Mucosa of rectum (tissue), 2 donors: ENCODE measurements around the gene BMERB1.

ENCODE experiments used
- H3K27ac ChIP-seq, 2 donors: one replicate each; pipeline ENCODE4 v1.7.0; 2013; ENCODE audit warnings: inconsistent platforms in 2 of 2, low read depth in 2 of 2, low read length in 2 of 2
- H3K27me3 ChIP-seq, 2 donors: one replicate each; pipeline ENCODE4 v1.7.0; 2013; ENCODE audit warnings: low read length in 2 of 2; ENCODE audit not compliant: control insufficient read depth in 2 of 2, insufficient read depth in 2 of 2
- H3K36me3 ChIP-seq, 2 donors: one replicate each; pipeline ENCODE4 v1.7.0; 2013; ENCODE audit warnings: low read length in 2 of 2; ENCODE audit not compliant: control insufficient read depth in 2 of 2, insufficient read depth in 2 of 2
- H3K4me1 ChIP-seq, 2 donors: one replicate each; pipeline ENCODE4 v1.7.0; 2013; ENCODE audit warnings: low read length in 2 of 2, mild to moderate bottlenecking in 1 of 2; ENCODE audit not compliant: control insufficient read depth in 2 of 2, insufficient read depth in 2 of 2
- H3K4me3 ChIP-seq, 2 donors: one replicate each; pipeline ENCODE4 v1.7.0; 2013; ENCODE audit warnings: low read length in 2 of 2
- H3K9ac ChIP-seq, 2 donors: one replicate each; pipeline ENCODE4 v1.7.0; 2013; ENCODE audit warnings: low read length in 2 of 2, low read depth in 1 of 2, mild to moderate bottlenecking in 1 of 2
- H3K9me3 ChIP-seq, 2 donors: one replicate each; pipeline ENCODE4 v1.7.0; 2013; ENCODE audit warnings: low read length in 2 of 2; ENCODE audit not compliant: control insufficient read depth in 2 of 2
- donor health status: healthy.
- donor health status: Normal muscosa, but diverticular disease.

The BMERB1 gene

GRCh38 chr16:15482068-15482747, 47.8 kb downstream of the BMERB1 start:
- Histone ChIP-seq H3K9me3 (no peaks in the 10 kb centered on the region), H3K27ac (no peak overlapping the region), H3K36me3 (no peaks in the 10 kb centered on the region), H3K4me3 (no peak overlapping the region), H3K4me1 (no peaks in the 10 kb centered on the region), H3K9ac (no peak overlapping the region), H3K27me3 (no peaks in the 10 kb centered on the region)

GRCh38 chr16:15482748-15483298, 48.4 kb downstream of the BMERB1 start:
- Histone ChIP-seq H3K27ac (no peak overlapping the region), H3K27me3 (no peaks in the 10 kb centered on the region)

DNA sequence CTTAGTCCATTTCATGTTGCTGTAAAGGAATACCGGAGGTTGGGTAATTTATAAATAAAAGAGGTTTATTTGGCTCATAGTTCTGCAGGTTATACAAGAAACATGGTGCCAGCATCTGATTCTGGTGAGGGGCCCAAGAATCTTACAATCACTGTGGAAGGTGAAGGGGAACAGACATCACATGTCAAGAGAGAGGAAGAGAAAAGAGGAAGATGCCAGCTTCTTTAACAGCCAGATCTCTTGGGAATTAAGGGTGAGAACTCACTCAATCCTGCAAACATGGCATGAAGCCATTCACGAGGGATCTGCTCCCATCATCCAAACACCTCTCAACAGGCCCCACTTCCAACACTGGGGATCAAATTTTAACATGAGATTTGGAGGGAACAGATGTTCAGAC, 49.5 kb downstream of the BMERB1 start:
- no peak overlapping the region for H3K4me3 ChIP-seq
- no peaks in the 10 kb centered on the region for H3K9me3 ChIP-seq
- no peak overlapping the region for H3K9ac ChIP-seq
- H3K27me3 ChIP-seq, result no peaks in the 10 kb centered on the region
- no peak overlapping the region for H3K27ac ChIP-seq
- H3K4me1 ChIP-seq, result peaks cover 0 to under 1% of the 10 kb centered on the region in 2 donors
- H3K36me3 ChIP-seq, result no peaks in the 10 kb centered on the region

More at GRCh38 chr16:15482748-15483298, 48.4 kb downstream of the BMERB1 start:
- Histone ChIP-seq H3K9me3 (no peaks in the 10 kb centered on the region), H3K4me3 (no peak overlapping the region), H3K9ac (no peak overlapping the region), H3K4me1 (no peaks in the 10 kb centered on the region), H3K36me3 (no peaks in the 10 kb centered on the region)

- Histone ChIP-seq H3K4me1 (peaks cover 0 to 5% of the 10 kb centered on the region in 2 donors), H3K4me3 (no peak overlapping the region), H3K36me3 (no peaks in the 10 kb centered on the region), H3K9me3 (no peaks in the 10 kb centered on the region), H3K27ac (no peak overlapping the region), H3K27me3 (no peaks in the 10 kb centered on the region), H3K9ac (no peak overlapping the region)
Observed at GRCh38 chr16:15484662-15485061, 50.3 kb downstream of the BMERB1 start.

- Histone ChIP-seq H3K9ac (no peak overlapping the region), H3K27ac (no peak overlapping the region), H3K27me3 (no peaks in the 10 kb centered on the region), H3K4me3 (no peak overlapping the region), H3K9me3 (no peaks in the 10 kb centered on the region), H3K36me3 (no peaks in the 10 kb centered on the region), H3K4me1 (peaks cover 0 to 5% of the 10 kb centered on the region in 2 donors)
Observed at GRCh38 chr16:15485175-15485574, 50.8 kb downstream of the BMERB1 start.

GRCh38 chr16:15486661-15487060, 52.3 kb downstream of the BMERB1 start:
- H3K9ac ChIP-seq, result no peak overlapping the region
- H3K27ac ChIP-seq, result no peak overlapping the region
- H3K4me3 ChIP-seq, result no peak overlapping the region
- peaks cover 0 to 5% of the 10 kb centered on the region in 2 donors for H3K4me1 ChIP-seq
- H3K9me3 ChIP-seq, result no peaks in the 10 kb centered on the region
- H3K36me3 ChIP-seq, result no peaks in the 10 kb centered on the region
- H3K27me3 ChIP-seq, result no peaks in the 10 kb centered on the region

GRCh38 chr16:15487336-15488284, 53.2 kb downstream of the BMERB1 start:
- Histone ChIP-seq H3K27me3 (no peaks in the 10 kb centered on the region), H3K9me3 (no peaks in the 10 kb centered on the region), H3K4me3 (no peak overlapping the region), H3K4me1 (peaks cover 0 to 5% of the 10 kb centered on the region in 2 donors), H3K27ac (no peak overlapping the region), H3K9ac (no peak overlapping the region), H3K36me3 (no peaks in the 10 kb centered on the region)

DNA sequence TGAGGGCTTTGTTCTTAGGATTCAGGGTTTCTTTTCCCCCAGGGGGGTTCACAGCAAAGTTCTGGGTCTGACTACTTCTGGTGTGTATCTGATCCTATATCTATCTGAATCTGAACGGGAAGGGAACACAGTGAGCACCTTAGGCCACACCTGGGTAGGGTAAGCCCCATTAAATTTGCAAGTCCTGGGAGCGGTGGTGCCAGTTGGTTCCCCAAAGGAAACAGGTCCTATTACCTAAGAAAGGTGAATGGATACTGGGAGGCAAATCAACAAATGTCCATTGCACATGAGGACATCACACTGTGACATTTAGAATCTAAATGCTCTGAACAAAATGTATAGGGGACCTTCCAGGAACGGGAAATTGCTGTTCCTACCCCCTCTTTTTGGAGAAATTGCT, 54.6 kb downstream of the BMERB1 start:
- Histone ChIP-seq H3K4me3 (no peak overlapping the region), H3K4me1 (peaks cover 0 to 5% of the 10 kb centered on the region in 2 donors), H3K27me3 (no peaks in the 10 kb centered on the region), H3K36me3 (no peaks in the 10 kb centered on the region), H3K9me3 (no peaks in the 10 kb centered on the region), H3K9ac (no peak overlapping the region), H3K27ac (peak overlapping the region in 1 of 2 donors; percentile 40)

DNA sequence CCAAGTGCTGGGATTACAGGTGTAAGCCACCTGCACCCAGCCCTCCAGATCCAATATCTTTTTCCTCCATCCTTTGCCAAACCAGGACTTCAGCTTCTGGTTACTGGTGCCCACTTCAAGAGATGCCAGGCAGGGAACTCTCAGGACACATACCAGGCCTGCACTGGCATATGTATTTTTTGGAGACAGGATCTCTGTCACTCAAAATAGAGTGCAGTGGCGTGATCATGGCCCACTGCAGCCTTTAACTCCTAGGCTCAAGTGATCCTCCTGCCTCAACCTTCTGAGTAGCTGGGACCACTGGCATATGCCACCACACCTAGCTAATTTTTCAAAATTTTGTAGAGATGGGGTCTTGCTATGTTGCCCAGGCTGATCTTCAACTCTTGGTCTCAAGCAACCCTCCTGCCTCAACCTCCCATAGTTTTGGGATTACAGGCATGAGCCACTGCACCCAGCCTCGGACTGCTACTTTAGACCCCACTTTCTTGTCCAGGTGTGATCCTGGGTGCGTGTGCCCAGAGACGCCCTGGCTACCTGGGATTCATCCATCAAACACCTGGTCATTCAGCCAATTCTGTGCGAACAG, 55.8 kb downstream of the BMERB1 start:
- H3K27ac ChIP-seq, result peak overlapping the region in 1 of 2 donors; percentile 16
- no peak overlapping the region for H3K4me3 ChIP-seq
- H3K4me1 ChIP-seq, result peaks cover 0 to 5% of the 10 kb centered on the region in 2 donors

More for the DNA sequence above, 55.8 kb downstream of the BMERB1 start:
- Histone ChIP-seq H3K9me3 (no peaks in the 10 kb centered on the region), H3K9ac (no peak overlapping the region), H3K36me3 (no peaks in the 10 kb centered on the region), H3K27me3 (no peaks in the 10 kb centered on the region)
